GM23338 (cell line): ENCODE data around the gene FTO. TPM values are rescaled to one million over a fixed set of nuclear protein-coding genes. Genes with fewer than 3 reads are reported as not detected.

ENCODE experiments used
- ATAC-seq: fragments of 200-7000 bp; cut with Tn5 transposase; 3 replicates; pipeline ENCODE4 v1.9.1; 2020
- DNase-seq: peaks from one replicate; pipeline ENCODE4 v3.0.0-alpha.2; 2015; ENCODE audit warnings: low spot score
- H2AFZ ChIP-seq: fragments of 200-600 bp; sonication (generic); 2 replicates; pipeline ENCODE4 v1.8.0; 2016; ENCODE audit warnings: antibody characterized with exemption, mild to moderate bottlenecking, moderate library complexity
- H3F3A ChIP-seq: fragments of 200-600 bp; sonication (generic); replicated peaks from 2 replicates; pipeline ENCODE4 v1.8.0; 2017; ENCODE audit warnings: antibody characterized with exemption, mixed run types, low read depth
- H3K27ac ChIP-seq: fragments of 200-600 bp; sonication (generic); 2 replicates; pipeline ENCODE4 v1.6.1; 2016; ENCODE audit warnings: low read depth
- H3K27me3 ChIP-seq: fragments of 200-600 bp; sonication (generic); 2 replicates; pipeline ENCODE4 v1.8.0; 2016; ENCODE audit warnings: mild to moderate bottlenecking, mixed run types, moderate library complexity; ENCODE audit not compliant: insufficient read depth
- H3K36me3 ChIP-seq: fragments of 200-600 bp; sonication (generic); 2 replicates; pipeline ENCODE4 v1.8.0; 2016; ENCODE audit warnings: mild to moderate bottlenecking; ENCODE audit not compliant: insufficient read depth
- H3K4me1 ChIP-seq: fragments of 200-600 bp; sonication (generic); 2 replicates; pipeline ENCODE4 v1.8.0; 2016; ENCODE audit warnings: mild to moderate bottlenecking, moderate library complexity; ENCODE audit not compliant: insufficient read depth
- H3K4me2 ChIP-seq: fragments of 200-600 bp; sonication (generic); 2 replicates; pipeline ENCODE4 v1.7.1; 2017; ENCODE audit warnings: mixed run types
- H3K4me3 ChIP-seq: fragments of 200-600 bp; sonication (generic); 2 replicates; pipeline ENCODE4 v1.6.1; 2016; ENCODE audit warnings: mixed run types
- H3K79me2 ChIP-seq: fragments of 200-600 bp; sonication (generic); replicated peaks from 2 replicates; pipeline ENCODE4 v1.8.0; 2017; ENCODE audit warnings: mild to moderate bottlenecking; ENCODE audit not compliant: insufficient read depth
- H3K9me2 ChIP-seq: fragments of 200-600 bp; sonication (generic); 2 replicates; pipeline ENCODE4 v1.8.0; 2017; ENCODE audit not compliant: insufficient read depth
- H4K20me1 ChIP-seq: fragments of 200-600 bp; sonication (generic); replicated peaks from 2 replicates; pipeline ENCODE4 v1.8.0; 2017; ENCODE audit warnings: mild to moderate bottlenecking; ENCODE audit not compliant: insufficient read depth
- H3K27ac Mint-ChIP-seq: 2 replicates; pipeline ENCODE4 v1.8.0; 2020; ENCODE audit warnings: inconsistent platforms, mild to moderate bottlenecking, moderate library complexity, mixed read lengths
- H3K27me3 Mint-ChIP-seq: 3 replicates; pipeline ENCODE4 v1.8.0; 2022; ENCODE audit warnings: low read depth, mild to moderate bottlenecking, moderate library complexity, mixed read lengths, inconsistent platforms; ENCODE audit not compliant: insufficient read depth, poor library complexity
- H3K36me3 Mint-ChIP-seq: 3 replicates; pipeline ENCODE4 v1.8.0; 2021; ENCODE audit warnings: low read depth, mild to moderate bottlenecking, inconsistent platforms, moderate library complexity, mixed read lengths
- H3K4me1 Mint-ChIP-seq: 3 replicates; pipeline ENCODE4 v1.8.0; 2020; ENCODE audit warnings: mild to moderate bottlenecking, inconsistent platforms, mixed read lengths
- H3K4me3 Mint-ChIP-seq: 3 replicates; pipeline ENCODE4 v1.8.0; 2021; ENCODE audit warnings: moderate library complexity, mild to moderate bottlenecking, inconsistent platforms, mixed read lengths
- H3K9me3 Mint-ChIP-seq: 3 replicates; pipeline ENCODE4 v1.8.0; 2020; ENCODE audit warnings: moderate library complexity, mild to moderate bottlenecking, inconsistent platforms, mixed read lengths
- EZH2phosphoT487 ChIP-seq: fragments of 200-600 bp; sonication (generic); IDR thresholded peaks from one replicate; pipeline ENCODE4 v1.8.1; 2018; ENCODE audit warnings: antibody characterized with exemption; ENCODE audit not compliant: unreplicated experiment
- ZNF331 ChIP-seq: fragments of 250-450 bp; sonication (Bioruptor Pico); IDR thresholded peaks from 2 replicates; pipeline ENCODE4 v1.5.0; 2020; ENCODE audit warnings: low read depth, mild to moderate bottlenecking, moderate library complexity
- ZNF462 ChIP-seq: fragments of 250-450 bp; sonication (Bioruptor Pico); IDR thresholded peaks from 2 replicates; pipeline ENCODE4 v1.5.0; 2020; ENCODE audit warnings: mild to moderate bottlenecking, moderate library complexity
- polyA plus RNA-seq: library from polyadenylated mRNA; unstranded; fragments of >200 nt; fragmentation: Nextera tagmentation; extraction: Ambion mirVana; gene quantifications from 2 replicates; pipeline ENCODE4 v1.2.1, GENCODE V29; 2016
- total RNA-seq: library from RNA; depleted of rRNA; stranded (reverse); fragments of >200 nt; shearing (Covaris generic); gene quantifications from 2 replicates; pipeline ENCODE4 v1.2.3, GENCODE V29; 2014
- TF ChIP-seq, protein P1 (sequence below): IDR thresholded peaks from 2 replicates; pipeline ENCODE4 v1.6.1; 2016; ENCODE audit warnings: antibody characterized with exemption

The FTO gene
- total and polyA plus RNA-seq, 2 experiments from 2014 or later = 17.7 to 69.6 TPM

- no peak for TF ChIP-seq ZNF462 (CRISPR knock-in tag)
- TF ChIP-seq, protein P1, sequence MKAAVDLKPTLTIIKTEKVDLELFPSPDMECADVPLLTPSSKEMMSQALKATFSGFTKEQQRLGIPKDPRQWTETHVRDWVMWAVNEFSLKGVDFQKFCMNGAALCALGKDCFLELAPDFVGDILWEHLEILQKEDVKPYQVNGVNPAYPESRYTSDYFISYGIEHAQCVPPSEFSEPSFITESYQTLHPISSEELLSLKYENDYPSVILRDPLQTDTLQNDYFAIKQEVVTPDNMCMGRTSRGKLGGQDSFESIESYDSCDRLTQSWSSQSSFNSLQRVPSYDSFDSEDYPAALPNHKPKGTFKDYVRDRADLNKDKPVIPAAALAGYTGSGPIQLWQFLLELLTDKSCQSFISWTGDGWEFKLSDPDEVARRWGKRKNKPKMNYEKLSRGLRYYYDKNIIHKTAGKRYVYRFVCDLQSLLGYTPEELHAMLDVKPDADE = no peak
Observed at GRCh38 chr16:53936529-53936928, 232.6 kb downstream of the FTO start (continued).

GRCh38 chr16:53937161-53937880 lies 233.4 kb downstream of the FTO start:
- H3K9me2 ChIP-seq = no peaks in the 10 kb centered on the region
- H3K4me1 ChIP-seq = no peaks in the 10 kb centered on the region
- no peaks in the 10 kb centered on the region for H3K36me3 ChIP-seq
- no peak overlapping the region for H2AFZ ChIP-seq
- Mint-ChIP-seq H3K27ac (no peak overlapping the region), H3K9me3 (no peaks in the 10 kb centered on the region), H3K4me3 (no peak overlapping the region), H3K27me3 (peaks cover 3% of the 10 kb centered on the region), H3K4me1 (peaks cover 2% of the 10 kb centered on the region; the same call in 1 of the 3 replicates), H3K36me3 (no peaks in the 10 kb centered on the region)
- H3K4me3 ChIP-seq = no peak overlapping the region
- H3K27ac ChIP-seq = no peak overlapping the region
- H3K27me3 ChIP-seq = no peaks in the 10 kb centered on the region
- H3F3A ChIP-seq = no peaks in the 10 kb centered on the region
- H3K4me2 ChIP-seq = no peak overlapping the region
- ATAC-seq (no peak), DNase-seq (no peak)
- no peaks in the 10 kb centered on the region; the same call in 1 of the 2 replicates for H4K20me1 ChIP-seq
- no peaks in the 10 kb centered on the region for H3K79me2 ChIP-seq
- TF ChIP-seq ZNF331 (CRISPR knock-in tag) = no peak
- no peak for TF ChIP-seq EZH2phosphoT487
- TF ChIP-seq, protein P1 = no peak
